ES-I3 (cell line): ENCODE data around the gene CLCN4.

ENCODE experiments used
- H3K36me3 ChIP-seq: 2 replicates; pipeline ENCODE4 v1.6.1; 2013; ENCODE audit warnings: mild to moderate bottlenecking, low read length, control low read depth, moderate library complexity; ENCODE audit not compliant: insufficient read depth
- H3K4me1 ChIP-seq: 2 replicates; pipeline ENCODE4 v1.6.1; 2013; ENCODE audit warnings: mild to moderate bottlenecking, control low read depth, low read length; ENCODE audit not compliant: insufficient read depth
- H3K9ac ChIP-seq: 2 replicates; pipeline ENCODE4 v1.6.1; 2013; ENCODE audit warnings: low read depth, mild to moderate bottlenecking, low read length, moderate library complexity
- H3K9me3 ChIP-seq: 2 replicates; pipeline ENCODE4 v1.6.1; 2013; ENCODE audit warnings: mild to moderate bottlenecking, low read length, moderate library complexity; ENCODE audit not compliant: control insufficient read depth, insufficient read depth

CLCN4 gene

DNA sequence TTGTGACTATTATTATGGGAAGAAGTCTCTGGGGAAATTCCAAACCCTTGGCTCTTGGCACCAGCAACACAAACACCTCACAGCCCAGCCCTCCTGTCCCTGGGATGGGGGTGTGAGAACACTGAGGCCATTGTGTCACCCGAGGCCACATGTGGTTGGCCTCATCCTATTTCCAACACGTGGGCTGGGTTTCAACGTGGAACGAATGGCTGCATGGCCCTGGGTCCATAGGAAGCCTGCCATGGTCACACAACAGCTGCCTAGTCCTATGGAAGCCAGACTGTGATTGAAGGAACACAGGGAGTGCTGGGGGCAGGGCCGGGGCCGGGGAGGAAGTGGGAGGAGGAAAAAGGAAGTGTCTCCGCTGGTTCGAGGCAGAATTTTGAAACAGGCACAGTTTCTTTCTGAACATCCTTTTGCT, 10.0 kb downstream of the CLCN4 start:
- H3K36me3 ChIP-seq: no peaks in the 10 kb centered on the region
- H3K9ac ChIP-seq: no peak overlapping the region
- no peaks in the 10 kb centered on the region; the same call in 1 of the 2 replicates for H3K9me3 ChIP-seq
- no peaks in the 10 kb centered on the region for H3K4me1 ChIP-seq

GRCh38 chrX:10167573-10167972, 10.8 kb downstream of the CLCN4 start:
- Histone ChIP-seq H3K4me1 (peaks cover 6% of the 10 kb centered on the region), H3K9ac (no peak overlapping the region), H3K36me3 (no peaks in the 10 kb centered on the region), H3K9me3 (no peaks in the 10 kb centered on the region; the same call in 1 of the 2 replicates)

DNA sequence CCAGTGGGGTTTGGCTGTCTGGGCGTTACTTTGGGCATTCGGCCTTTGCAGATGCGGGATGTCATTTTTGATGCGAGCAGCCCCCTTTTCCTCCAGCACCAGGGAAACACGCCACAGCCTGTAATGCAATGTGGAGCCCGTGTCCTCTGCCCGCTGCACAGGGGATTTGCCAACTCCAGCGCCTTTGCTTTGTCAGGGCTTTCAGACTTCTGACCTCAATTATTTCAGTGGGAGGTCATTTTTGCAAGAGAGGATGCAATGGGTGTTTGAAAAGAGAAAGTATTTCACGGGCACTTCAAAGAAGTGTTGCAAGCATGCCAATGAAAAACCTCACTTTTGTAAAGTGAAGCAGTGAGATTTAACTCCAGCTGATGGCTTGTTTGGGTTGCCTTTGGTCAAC, 11.5 kb downstream of the CLCN4 start:
- H3K9me3 ChIP-seq: no peaks in the 10 kb centered on the region; the same call in 1 of the 2 replicates
- H3K9ac ChIP-seq: no peak overlapping the region
- H3K36me3 ChIP-seq: no peaks in the 10 kb centered on the region
- H3K4me1 ChIP-seq: peaks cover 9% of the 10 kb centered on the region

DNA sequence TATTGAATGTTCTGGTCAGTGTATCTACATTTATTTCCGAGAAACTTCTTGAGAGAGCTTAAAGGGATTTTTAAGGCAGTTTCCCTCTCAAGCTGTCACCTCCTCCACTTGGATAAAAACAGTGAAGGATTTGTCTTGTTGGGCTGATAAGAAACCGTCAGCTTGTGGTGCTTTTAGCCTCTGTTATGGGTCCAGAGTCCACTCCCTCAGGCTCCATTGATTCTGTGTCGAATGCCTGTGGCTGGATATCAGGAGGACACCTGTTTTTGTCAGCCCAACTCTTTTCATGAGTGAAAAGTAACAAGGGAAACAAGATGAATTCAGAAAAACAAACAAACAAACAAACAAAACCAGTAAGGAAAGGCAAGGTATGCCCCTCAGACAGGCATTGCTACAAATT, 12.4 kb downstream of the CLCN4 start:
- H3K9me3 ChIP-seq: no peaks in the 10 kb centered on the region; the same call in 1 of the 2 replicates
- H3K36me3 ChIP-seq: no peaks in the 10 kb centered on the region
- peaks cover 13% of the 10 kb centered on the region for H3K4me1 ChIP-seq
- no peak overlapping the region for H3K9ac ChIP-seq

- Histone ChIP-seq H3K9ac (no peak overlapping the region), H3K9me3 (no peaks in the 10 kb centered on the region; the same call in 1 of the 2 replicates), H3K36me3 (no peaks in the 10 kb centered on the region), H3K4me1 (peaks cover 30% of the 10 kb centered on the region)
These were observed 14.5 kb downstream of the CLCN4 start for GRCh38 chrX:10171249-10171648.

- Histone ChIP-seq H3K9me3 (no peaks in the 10 kb centered on the region; the same call in 1 of the 2 replicates), H3K36me3 (no peaks in the 10 kb centered on the region), H3K4me1 (peaks cover 31% of the 10 kb centered on the region), H3K9ac (peak overlapping the region; percentile 66)
These were observed 16.1 kb downstream of the CLCN4 start for GRCh38 chrX:10172877-10173276.

DNA sequence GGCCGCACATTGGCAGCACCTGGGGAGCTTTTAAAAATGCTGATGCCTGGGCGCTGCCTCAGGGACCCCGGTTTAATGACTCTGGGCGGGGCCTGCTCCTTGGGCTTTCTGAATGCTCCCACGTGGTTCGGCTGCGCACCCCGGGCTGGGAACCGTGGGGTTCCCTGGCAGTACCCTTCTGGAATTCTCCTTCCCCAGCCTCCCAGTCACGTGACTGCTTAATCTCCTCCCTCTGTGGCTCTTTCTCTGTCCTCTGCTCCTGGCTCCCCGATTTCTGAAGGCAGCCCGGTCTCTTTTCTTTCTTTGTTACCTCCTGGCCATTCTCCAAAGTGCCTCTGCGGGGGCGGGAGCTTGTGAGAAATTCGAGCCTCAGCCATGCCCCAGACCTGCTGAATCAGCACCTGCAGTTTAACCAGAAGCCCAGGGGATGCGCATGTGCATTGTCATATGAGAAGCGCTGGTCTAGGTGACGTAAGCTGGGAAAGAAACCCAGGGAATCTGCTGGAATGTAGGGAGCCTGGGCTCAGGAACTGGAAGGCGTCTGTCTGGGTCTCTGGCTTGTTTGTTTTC, 16.6 kb downstream of the CLCN4 start:
- no peaks in the 10 kb centered on the region; the same call in 1 of the 2 replicates for H3K9me3 ChIP-seq
- H3K9ac ChIP-seq: peak overlapping the region; percentile 66
- no peaks in the 10 kb centered on the region for H3K36me3 ChIP-seq
- H3K4me1 ChIP-seq: peaks cover 31% of the 10 kb centered on the region

GRCh38 chrX:10174051-10174450, 17.3 kb downstream of the CLCN4 start:
- H3K9ac ChIP-seq: peak overlapping the region; percentile 66; the same call in 1 of the 2 replicates
- H3K4me1 ChIP-seq: peaks cover 31% of the 10 kb centered on the region
- no peaks in the 10 kb centered on the region; the same call in 1 of the 2 replicates for H3K9me3 ChIP-seq
- no peaks in the 10 kb centered on the region for H3K36me3 ChIP-seq

GRCh38 chrX:10174810-10175209, 18.0 kb downstream of the CLCN4 start:
- Histone ChIP-seq H3K4me1 (peaks cover 31% of the 10 kb centered on the region), H3K9me3 (no peaks in the 10 kb centered on the region), H3K36me3 (no peaks in the 10 kb centered on the region), H3K9ac (no peak overlapping the region)

DNA sequence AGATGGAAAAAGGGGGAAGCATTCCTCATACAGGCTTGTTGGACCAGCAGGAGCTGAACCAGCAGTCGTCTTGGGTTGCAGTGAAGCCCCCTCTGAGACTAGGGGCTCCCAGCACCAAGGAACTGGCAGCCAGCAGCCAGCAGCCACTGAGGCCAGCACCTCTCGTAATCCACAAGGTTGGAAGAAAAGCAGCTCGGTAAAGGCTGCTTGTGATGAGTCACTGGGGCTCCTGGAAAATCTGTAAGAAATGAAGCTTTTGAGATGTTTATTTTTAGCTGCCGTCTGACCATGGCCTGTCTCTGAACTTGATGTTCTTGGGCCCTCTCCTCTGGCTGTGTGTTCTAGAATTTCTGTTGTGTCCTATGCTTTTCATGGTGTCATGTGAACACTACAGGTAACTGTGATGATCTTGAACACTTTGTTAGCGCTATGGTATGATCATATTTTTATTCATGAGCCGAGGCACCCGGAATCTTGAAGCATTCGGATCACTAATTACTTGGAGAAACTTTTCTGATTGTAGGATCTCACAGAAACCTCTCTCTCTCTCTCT, 18.6 kb downstream of the CLCN4 start:
- no peaks in the 10 kb centered on the region for H3K9me3 ChIP-seq
- no peaks in the 10 kb centered on the region for H3K36me3 ChIP-seq
- peaks cover 31% of the 10 kb centered on the region for H3K4me1 ChIP-seq
- H3K9ac ChIP-seq: no peak overlapping the region

DNA sequence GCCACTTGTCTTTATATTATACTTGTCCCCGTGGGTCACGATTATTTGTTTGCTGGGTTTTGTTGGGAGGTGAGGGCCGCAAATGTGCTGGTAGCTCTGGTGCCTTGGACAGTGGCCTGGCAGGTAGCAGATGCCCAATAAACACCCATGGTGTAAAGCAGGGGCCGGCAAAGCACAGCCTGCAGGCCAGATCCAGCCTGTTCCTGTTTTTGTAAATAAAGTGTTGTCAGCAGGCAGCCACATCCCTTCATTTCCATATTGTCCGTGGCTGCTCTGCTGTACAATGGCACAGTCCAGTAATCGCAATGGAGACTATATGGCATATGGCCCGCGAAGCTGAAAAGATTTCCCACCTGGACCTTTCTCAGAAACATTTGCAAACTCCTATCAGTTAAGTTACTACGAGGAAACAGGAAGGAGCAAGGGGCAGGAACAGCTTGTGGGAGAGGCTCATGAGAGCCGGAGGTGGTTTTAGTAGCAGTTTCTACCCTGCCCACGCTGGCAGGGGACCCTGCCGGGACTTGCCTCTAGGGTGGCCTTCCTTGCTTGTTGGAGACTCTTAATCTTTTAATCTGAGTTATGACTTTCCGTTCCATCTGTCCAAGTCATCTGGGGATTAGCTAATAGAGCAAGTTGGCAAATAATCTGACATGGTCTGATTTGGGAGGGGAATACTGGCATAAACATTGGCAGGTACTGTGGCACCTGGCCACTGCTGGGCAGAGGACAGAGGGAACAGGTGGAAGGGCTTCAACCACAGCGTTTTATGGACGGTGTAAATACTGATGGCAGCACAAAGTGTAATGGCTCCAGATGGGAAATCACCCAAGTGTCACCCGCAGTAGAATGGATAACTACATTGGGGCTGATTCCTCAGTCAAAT, 19.6 kb downstream of the CLCN4 start:
- Histone ChIP-seq H3K9ac (no peak overlapping the region), H3K36me3 (no peaks in the 10 kb centered on the region; the same call in 1 of the 2 replicates), H3K9me3 (no peaks in the 10 kb centered on the region), H3K4me1 (peaks cover 31% of the 10 kb centered on the region)

DNA sequence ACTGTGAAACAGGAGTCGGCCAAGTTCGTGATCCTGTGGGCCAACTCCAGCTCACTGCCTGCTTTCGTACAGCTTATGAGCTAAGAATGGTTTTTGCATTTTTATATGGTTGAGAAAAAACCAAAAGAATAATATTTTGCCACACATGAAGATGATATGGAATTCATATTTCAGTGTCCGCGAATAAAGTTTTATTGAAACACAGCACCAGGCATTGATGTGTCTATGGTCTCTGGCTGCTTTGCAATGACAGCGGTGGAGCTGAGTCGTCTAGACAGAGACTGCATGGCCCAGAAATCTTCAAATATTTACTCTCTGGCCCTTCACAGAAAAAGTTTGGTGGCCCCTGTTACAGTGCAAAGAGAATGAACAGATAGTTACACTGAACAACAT, 20.2 kb downstream of the CLCN4 start:
- no peaks in the 10 kb centered on the region; the same call in 1 of the 2 replicates for H3K36me3 ChIP-seq

GRCh38 chrX:10177601-10178000, 20.8 kb downstream of the CLCN4 start:
- no peaks in the 10 kb centered on the region; the same call in 1 of the 2 replicates for H3K36me3 ChIP-seq
- H3K4me1 ChIP-seq: peaks cover 24% of the 10 kb centered on the region
- H3K9ac ChIP-seq: no peak overlapping the region
- no peaks in the 10 kb centered on the region for H3K9me3 ChIP-seq

More for the DNA sequence above, 20.2 kb downstream of the CLCN4 start:
- no peak overlapping the region for H3K9ac ChIP-seq
- H3K9me3 ChIP-seq: no peaks in the 10 kb centered on the region
- peaks cover 30% of the 10 kb centered on the region for H3K4me1 ChIP-seq

DNA sequence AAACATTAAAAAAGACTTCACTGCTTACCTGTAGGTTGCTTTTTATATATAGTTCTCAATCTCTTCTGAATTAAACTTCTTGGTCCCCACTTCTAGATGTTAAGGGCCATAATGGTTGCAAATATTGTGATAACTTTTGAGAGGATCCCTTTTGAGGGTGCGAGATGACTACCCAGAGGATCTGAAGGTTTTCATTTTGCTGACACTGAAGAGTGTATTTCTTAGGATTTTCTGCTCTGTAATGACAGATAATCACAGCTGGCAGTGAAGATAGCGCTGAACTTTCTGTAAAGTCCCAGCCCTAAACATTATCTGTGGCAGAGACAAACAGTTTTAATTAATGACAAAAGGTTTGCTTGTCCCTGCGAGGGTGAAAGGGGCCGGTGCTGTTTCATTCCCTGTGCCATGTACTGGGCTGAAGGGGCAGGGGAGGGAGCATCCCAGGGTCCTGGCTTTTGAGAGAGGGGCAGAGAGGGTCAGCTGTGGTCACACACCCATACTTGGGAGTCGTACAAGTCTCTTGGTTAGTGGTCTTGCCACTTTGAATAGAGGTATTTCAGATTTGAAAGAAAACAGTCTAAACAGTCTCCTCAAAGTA, 22.2 kb downstream of the CLCN4 start:
- no peaks in the 10 kb centered on the region; the same call in 1 of the 2 replicates for H3K36me3 ChIP-seq
- peaks cover 19% of the 10 kb centered on the region for H3K4me1 ChIP-seq
- no peak overlapping the region for H3K9ac ChIP-seq
- H3K9me3 ChIP-seq: no peaks in the 10 kb centered on the region
